ENCODE measurements around the gene FBXL15. TPM values are rescaled to one million over a fixed set of nuclear protein-coding genes. Genes with fewer than 3 reads are reported as not detected.

FBXL15 gene
- total and polyA plus RNA-seq, 10 donors, result 16.7 to 28.7 (median 23.0) TPM

GRCh38 chr10:102429468-102429867, 8.8 kb downstream of the FBXL15 start:
- Histone ChIP-seq H3K4me3 (no peak overlapping the region), H3K9me3 (no peaks in the 10 kb centered on the region), H3K27ac (no peak overlapping the region), H3K27me3 (replicated peaks in 1 of 7) (peaks cover 0 to 7% (median 0%) of the 10 kb centered on the region in 7 donors), H3K36me3 (peaks cover 0 to 8% (median 4%) of the 10 kb centered on the region in 6 donors), H3K4me1 (peaks cover 18 to 36% (median 32%) of the 10 kb centered on the region in 6 donors)
- WGBS, 5 donors, result 88 to 94% (median 91%) methylated on average over 6 to 8 of the region's 8 CpGs
- no peak for TF ChIP-seq POLR2A (IDR thresholded peaks at IDR 0.05)
- no peak for TF ChIP-seq CTCF (IDR thresholded peaks at IDR 0.05 in 8 of 11, conservative IDR thresholded peaks at IDR 0.05 in 3 of 11)
- DNase-seq, result no peak
- intact Hi-C loops (cut with DNase I; ENCODE audit: low total_unique reads), result no loop called here

- Histone ChIP-seq H3K4me3 (peak overlapping the region; percentile 73 to 97 (median 84)), H3K9me3 (no peaks in the 10 kb centered on the region), H3K4me1 (peaks cover 18 to 58% (median 52%) of the 10 kb centered on the region in 6 donors), H3K27ac (peak overlapping the region in 6 of 8 donors; percentile 78 to 93 (median 84)), H3K27me3 (replicated peaks in 1 of 7) (peaks cover 0 to 9% (median 0%) of the 10 kb centered on the region in 7 donors), H3K36me3 (no peaks in the 10 kb centered on the region)
- 14 to 23% (median 22%) methylated on average over 4 of the region's 4 CpGs for WGBS, 5 donors
- DNase-seq, result no peak
- intact Hi-C loops (cut with DNase I; ENCODE audit: low total_unique reads), result no loop called here
- TF ChIP-seq CTCF (IDR thresholded peaks at IDR 0.05 in 8 of 11, conservative IDR thresholded peaks at IDR 0.05 in 3 of 11), result no peak
- TF ChIP-seq POLR2A (IDR thresholded peaks at IDR 0.05), result no peak
- TF ChIP-seq POLR2AphosphoS5 (IDR thresholded peaks at IDR 0.05), result no peak
Measured at GRCh38 chr10:102431452-102432124, 11.0 kb downstream of the FBXL15 start.

- peak; percentile 99 for DNase-seq
- H3K4me3 ChIP-seq, result peak within 1 kb of the TSS; percentile 73 to 97 (median 84)
- TF ChIP-seq POLR2A (IDR thresholded peaks at IDR 0.05) (peak in 2 of 3 donors; percentile 17 to 24), CTCF (IDR thresholded peaks at IDR 0.05 in 8 of 11, conservative IDR thresholded peaks at IDR 0.05 in 3 of 11) (peak in 2 of 11 experiments; percentile 13 to 40), POLR2AphosphoS5 (IDR thresholded peaks at IDR 0.05) (peak; percentile 86 to 90 (median 89))
- H3K9me3 ChIP-seq, result no peaks in the 10 kb centered on the region
- peak within 1 kb of the TSS; percentile 61 to 93 (median 81) for H3K27ac ChIP-seq
- peaks cover 0 to 9% (median 0%) of the 10 kb centered on the region in 7 donors for H3K27me3 ChIP-seq (replicated peaks in 1 of 7)
- H3K36me3 ChIP-seq, result no peaks in the 10 kb centered on the region
- H3K4me1 ChIP-seq, result peaks cover 18 to 62% (median 52%) of the 10 kb centered on the region in 6 donors
- intact Hi-C loops (cut with DNase I; ENCODE audit: low total_unique reads), result no loop called here
- WGBS, 5 donors, result 0 to 1% (median 1%) methylated on average over 20 to 52 of the region's 52 CpGs
Measured at GRCh38 chr10:102432162-102432950, 11.7 kb downstream of the FBXL15 start, which contains the start of gene CUEDC2. CUEDC2 (minus strand) TSS chr10:102432574; CDS start chr10:102425188, 7,386 bp downstream.
